Gastroesophageal sphincter (tissue), 3 donors: Measurements from ENCODE around the gene RERGL.

Source experiments
- CTCF ChIP-seq, 4 experiments: fragments of 200-600 bp in 2 of 4; fragments of 450-650 bp in 2 of 4; sonication (generic) in 1 of 4; IDR thresholded peaks; one replicate each; pipeline ENCODE4 v1.5.1; 2017 to 2019; ENCODE audit warnings: antibody characterized with exemption in 4 of 4, mild to moderate bottlenecking in 2 of 4, moderate library complexity in 2 of 4
- POLR2A ChIP-seq, 2 donors: fragments of 450-650 bp; IDR thresholded peaks; one replicate each; pipeline ENCODE4 v1.6.1; 2017; ENCODE audit warnings: antibody characterized with exemption in 2 of 2, mild to moderate bottlenecking in 2 of 2, moderate library complexity in 1 of 2

DNA sequence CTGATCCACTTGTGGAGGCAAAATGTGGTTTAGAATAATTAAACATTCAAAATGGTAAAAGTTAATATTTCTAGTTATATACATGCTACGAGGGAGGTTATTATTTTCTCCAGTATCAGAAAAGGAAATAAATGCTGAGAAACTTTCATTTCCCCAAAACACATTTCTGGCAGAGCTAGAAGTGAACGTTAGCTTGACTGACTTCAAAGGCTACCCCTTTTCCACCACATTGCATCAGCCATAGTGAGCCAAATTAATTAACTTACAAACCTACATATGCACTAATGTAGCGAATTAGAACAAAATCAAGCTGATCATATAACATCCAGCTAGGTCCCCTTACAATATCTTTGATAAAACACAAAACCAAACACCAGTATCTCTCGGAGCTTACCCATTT is 49.3 kb upstream of the RERGL start:
- no peak for TF ChIP-seq CTCF (IDR thresholded peaks at IDR 0.05)
- no peak for TF ChIP-seq POLR2A (IDR thresholded peaks at IDR 0.05)
